ENCODE results near the gene CMTM2.

DNA sequence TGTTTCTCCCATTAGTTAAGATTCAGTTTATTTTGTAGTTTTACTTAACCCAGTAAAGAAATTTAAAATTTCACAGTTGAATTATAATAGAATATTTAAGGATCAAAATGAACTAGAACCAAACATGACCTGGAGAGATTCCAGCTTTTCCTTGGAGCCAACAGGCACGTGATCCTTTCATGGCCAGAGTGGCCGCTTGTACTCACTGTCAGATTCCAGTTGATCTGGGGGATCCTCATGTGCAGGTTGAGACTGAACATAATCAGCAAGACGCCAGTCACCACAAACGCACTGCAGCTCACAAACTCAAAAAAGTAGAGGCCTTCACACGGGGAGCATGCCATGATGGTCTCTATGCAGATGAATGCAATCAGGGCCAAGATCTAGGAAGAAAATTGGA, 56.9 kb downstream of the CMTM2 start:
- TF ChIP-seq, protein P1, sequence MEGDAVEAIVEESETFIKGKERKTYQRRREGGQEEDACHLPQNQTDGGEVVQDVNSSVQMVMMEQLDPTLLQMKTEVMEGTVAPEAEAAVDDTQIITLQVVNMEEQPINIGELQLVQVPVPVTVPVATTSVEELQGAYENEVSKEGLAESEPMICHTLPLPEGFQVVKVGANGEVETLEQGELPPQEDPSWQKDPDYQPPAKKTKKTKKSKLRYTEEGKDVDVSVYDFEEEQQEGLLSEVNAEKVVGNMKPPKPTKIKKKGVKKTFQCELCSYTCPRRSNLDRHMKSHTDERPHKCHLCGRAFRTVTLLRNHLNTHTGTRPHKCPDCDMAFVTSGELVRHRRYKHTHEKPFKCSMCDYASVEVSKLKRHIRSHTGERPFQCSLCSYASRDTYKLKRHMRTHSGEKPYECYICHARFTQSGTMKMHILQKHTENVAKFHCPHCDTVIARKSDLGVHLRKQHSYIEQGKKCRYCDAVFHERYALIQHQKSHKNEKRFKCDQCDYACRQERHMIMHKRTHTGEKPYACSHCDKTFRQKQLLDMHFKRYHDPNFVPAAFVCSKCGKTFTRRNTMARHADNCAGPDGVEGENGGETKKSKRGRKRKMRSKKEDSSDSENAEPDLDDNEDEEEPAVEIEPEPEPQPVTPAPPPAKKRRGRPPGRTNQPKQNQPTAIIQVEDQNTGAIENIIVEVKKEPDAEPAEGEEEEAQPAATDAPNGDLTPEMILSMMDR (IDR thresholded peaks at IDR 0.05): no peak
- TF ChIP-seq EZH2 (IDR thresholded peaks at IDR 0.05): no peak
- TF ChIP-seq EZH2phosphoT487 (IDR thresholded peaks at IDR 0.05): no peak

Measured in neural progenitor cell (in vitro differentiated cells).